ENCODE measurements around the gene CBFA2T2. TPM values are rescaled to one million over a fixed set of nuclear protein-coding genes. Genes with fewer than 3 reads are reported as not detected.

Gene CBFA2T2
- total and polyA plus RNA-seq, 9 donors, result 9.4 to 29.8 (median 21.2) TPM

- H3K27ac ChIP-seq, result no peak overlapping the region
- 74 to 84% (median 77%) methylated on average over 3 of the region's 3 CpGs for WGBS, 3 donors
- DNase-seq, result no peak
- intact Hi-C loops (cut with DNase I), result loop anchor here in 1 of 4 donors (10.0 kb wide), 1 partner anchor 145 kb away; no protein-coding TSS in a partner anchor
- H3K36me3 ChIP-seq, result no peaks in the 10 kb centered on the region
- no peak overlapping the region for H3K4me3 ChIP-seq
- no peaks in the 10 kb centered on the region for H3K27me3 ChIP-seq
- peaks cover 5% of the 10 kb centered on the region for H3K4me1 ChIP-seq (ENCODE audit: insufficient read depth)
- TF ChIP-seq CTCF (IDR thresholded peaks at IDR 0.05) (no peak), POLR2A (IDR thresholded peaks at IDR 0.05) (no peak), EP300 (IDR thresholded peaks at IDR 0.05) (no peak)
- H3K9me3 ChIP-seq, result no peaks in the 10 kb centered on the region
These were observed 9.5 kb downstream of the CBFA2T2 start for GRCh38 chr20:33499355-33499754.

DNA sequence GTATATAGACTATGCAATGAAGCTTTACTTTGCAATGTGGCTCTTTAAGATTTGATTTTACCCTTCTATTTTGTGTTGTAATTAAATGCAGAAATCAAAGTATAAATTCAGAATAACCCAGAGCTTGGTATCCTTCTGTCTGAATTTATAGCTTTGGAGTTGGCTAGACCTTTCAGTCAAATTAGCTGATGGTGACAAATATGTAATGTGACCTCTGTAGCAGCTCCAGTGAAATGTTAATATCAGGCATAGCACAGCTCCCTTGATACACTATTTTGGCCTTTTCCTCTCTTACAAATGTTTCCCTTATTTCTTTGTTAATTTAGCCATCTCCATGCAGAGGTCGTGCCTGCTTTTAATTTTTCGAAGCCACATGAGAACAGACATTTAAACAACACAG, 11.1 kb downstream of the CBFA2T2 start:
- no peaks in the 10 kb centered on the region for H3K27me3 ChIP-seq
- H3K4me1 ChIP-seq (ENCODE audit: insufficient read depth), result peaks cover 5% of the 10 kb centered on the region
- intact Hi-C loops (cut with DNase I), result no loop called here
- H3K27ac ChIP-seq, result no peak overlapping the region
- no peak for DNase-seq
- no peaks in the 10 kb centered on the region for H3K9me3 ChIP-seq
- TF ChIP-seq POLR2A (IDR thresholded peaks at IDR 0.05) (no peak), EP300 (IDR thresholded peaks at IDR 0.05) (no peak), CTCF (IDR thresholded peaks at IDR 0.05) (no peak)
- no peak overlapping the region for H3K4me3 ChIP-seq
- H3K36me3 ChIP-seq, result no peaks in the 10 kb centered on the region
- WGBS, 3 donors, result 47 to 51% (median 48%) methylated on average over 2 of the region's 2 CpGs

DNA sequence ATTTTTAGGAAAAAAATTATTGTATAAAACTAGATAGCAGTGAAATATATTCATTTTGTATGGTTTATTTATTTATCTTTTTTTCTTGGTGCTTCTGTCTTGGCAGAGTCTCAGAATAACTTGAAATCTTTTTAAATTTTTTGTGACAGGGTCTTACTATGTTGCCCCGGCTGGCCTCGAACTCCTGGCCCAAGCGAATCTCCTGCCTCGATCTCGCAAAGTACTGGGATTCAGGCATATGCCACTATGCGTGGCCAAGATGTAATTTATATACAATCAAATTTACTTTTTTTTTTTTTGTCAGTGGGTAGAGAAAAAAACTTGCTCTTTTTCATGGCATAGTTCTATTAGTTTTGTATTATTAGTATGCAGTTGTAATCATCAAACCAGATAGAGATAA, 13.7 kb downstream of the CBFA2T2 start:
- Histone ChIP-seq H3K9me3 (no peaks in the 10 kb centered on the region), H3K36me3 (no peaks in the 10 kb centered on the region), H3K27me3 (no peaks in the 10 kb centered on the region), H3K4me1 (ENCODE audit: insufficient read depth) (peaks cover 3% of the 10 kb centered on the region), H3K4me3 (no peak overlapping the region), H3K27ac (no peak overlapping the region)
- intact Hi-C loops (cut with DNase I), result no loop called here
- no peak for TF ChIP-seq CTCF (IDR thresholded peaks at IDR 0.05)
- no peak for TF ChIP-seq EP300 (IDR thresholded peaks at IDR 0.05)
- no peak for TF ChIP-seq POLR2A (IDR thresholded peaks at IDR 0.05)
- 94 to 96% (median 95%) methylated on average over 6 of the region's 6 CpGs for WGBS, 3 donors
- no peak for DNase-seq

DNA sequence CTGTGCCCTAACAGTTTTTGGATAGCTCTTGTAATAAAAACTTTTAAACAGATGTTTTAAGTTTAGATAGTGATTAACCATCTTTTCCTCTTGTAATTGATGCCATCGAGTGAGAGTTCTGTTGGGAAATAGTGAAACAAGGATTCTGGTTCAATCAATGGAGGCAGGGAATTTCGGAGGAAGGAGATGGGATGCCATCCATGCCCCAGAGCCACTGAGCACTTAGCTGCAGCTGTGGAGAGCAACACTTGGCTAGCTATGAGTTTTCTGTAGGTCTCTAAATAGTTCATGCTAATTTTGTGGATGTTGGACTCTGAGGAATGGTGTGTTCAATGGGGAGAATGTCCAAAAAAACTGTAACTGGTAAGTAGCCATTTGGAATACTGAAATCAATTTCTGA, 16.7 kb downstream of the CBFA2T2 start:
- no peak overlapping the region for H3K4me3 ChIP-seq
- no peaks in the 10 kb centered on the region for H3K9me3 ChIP-seq
- no peak overlapping the region for H3K27ac ChIP-seq
- intact Hi-C loops (cut with DNase I), result no loop called here
- no peaks in the 10 kb centered on the region for H3K27me3 ChIP-seq
- DNase-seq, result no peak
- no peak for TF ChIP-seq CTCF (IDR thresholded peaks at IDR 0.05)
- TF ChIP-seq EP300 (IDR thresholded peaks at IDR 0.05), result no peak
- TF ChIP-seq POLR2A (IDR thresholded peaks at IDR 0.05), result no peak
- no peaks in the 10 kb centered on the region for H3K36me3 ChIP-seq
- peaks cover 4% of the 10 kb centered on the region for H3K4me1 ChIP-seq (ENCODE audit: insufficient read depth)
- 77 to 80% (median 78%) methylated on average over 2 of the region's 2 CpGs for WGBS, 3 donors
